ENCODE measurements around the gene GIPR.

- TF ChIP-seq EZH2phosphoT487 (IDR thresholded peaks at IDR 0.05; ENCODE audit: insufficient read depth, low read depth): no peak
- TF ChIP-seq EZH2 (IDR thresholded peaks at IDR 0.05; ENCODE audit: insufficient read depth, poor library complexity, severe bottlenecking): no peak
Observed at GRCh38 chr19:45691516-45692186, 23.6 kb downstream of the GIPR start, which contains the start of gene SNRPD2.

Data from GM23248 (cell line).